WTC11 (cell line): ENCODE results near the gene SRSF12. TPM values are rescaled to one million over a fixed set of nuclear protein-coding genes. Genes with fewer than 3 reads are reported as not detected.

Experiments
- ATAC-seq: fragments of 200-7000 bp; cut with Tn5 transposase; 2 replicates; pipeline ENCODE4 v1.10.0; 2021; ENCODE audit warnings: mild to moderate bottlenecking, moderate library complexity
- CTCF ChIA-PET: fragments of 300-600 bp; sonication (Branson Sonifier 250); formaldehyde crosslinking; loops from one replicate; lab custom pipeline; 2021; ENCODE audit warnings: antibody characterized with exemption; lab: Charles Lee
- POLR2A ChIA-PET: fragments of 350-600 bp; sonication (Branson Sonifier 250); formaldehyde crosslinking; loops from one replicate; lab custom pipeline; 2021; ENCODE audit warnings: antibody characterized with exemption; lab: Charles Lee
- DNase-seq: peaks from one replicate; pipeline ENCODE4 v3.0.0; 2021; ENCODE audit warnings: low spot score
- H3K27ac Mint-ChIP-seq: 2 replicates; pipeline ENCODE4 v1.8.0; 2021; ENCODE audit warnings: mixed read lengths
- H3K27me3 Mint-ChIP-seq: 2 replicates; pipeline ENCODE4 v1.8.0; 2021; ENCODE audit warnings: low read depth, mild to moderate bottlenecking, moderate library complexity, mixed read lengths
- H3K36me3 Mint-ChIP-seq: 2 replicates; pipeline ENCODE4 v1.8.0; 2021; ENCODE audit warnings: mixed read lengths
- H3K4me1 Mint-ChIP-seq: 2 replicates; pipeline ENCODE4 v1.8.0; 2022; ENCODE audit warnings: mixed read lengths
- H3K4me3 Mint-ChIP-seq: 2 replicates; pipeline ENCODE4 v1.8.0; 2021; ENCODE audit warnings: mild to moderate bottlenecking, moderate library complexity, mixed read lengths
- H3K9me3 Mint-ChIP-seq: 2 replicates; pipeline ENCODE4 v1.8.0; 2021; ENCODE audit warnings: mixed read lengths
- ATF3 ChIP-seq: sonication (generic); formaldehyde crosslinking; conservative IDR thresholded peaks from 2 replicates; pipeline ENCODE4 v1.8.1; 2022; ENCODE audit warnings: mild to moderate bottlenecking, missing genetic modification reagents
- GTF2I ChIP-seq: fragments of 250-450 bp; sonication (Bioruptor Pico); conservative IDR thresholded peaks from 2 replicates; pipeline ENCODE4 v1.4.0; 2021; ENCODE audit warnings: mild to moderate bottlenecking
- JAZF1 ChIP-seq: fragments of 250-450 bp; sonication (Bioruptor Pico); IDR thresholded peaks from 2 replicates; pipeline ENCODE4 v1.9.0; 2021; ENCODE audit warnings: moderate library complexity, mild to moderate bottlenecking, inconsistent platforms
- NFE2L1 ChIP-seq: sonication (generic); formaldehyde crosslinking; IDR thresholded peaks from 2 replicates; pipeline ENCODE4 v1.8.1; 2023; ENCODE audit warnings: missing genetic modification reagents
- SMAD3 ChIP-seq: sonication (generic); formaldehyde crosslinking; IDR thresholded peaks from 2 replicates; pipeline ENCODE4 v1.8.0; 2022; ENCODE audit warnings: missing genetic modification reagents, mild to moderate bottlenecking, borderline replicate concordance
- SOX15 ChIP-seq: fragments of 250-450 bp; sonication (Bioruptor Pico); IDR thresholded peaks from 2 replicates; pipeline ENCODE4 v1.9.0; 2021; ENCODE audit warnings: mild to moderate bottlenecking
- SP1 ChIP-seq: sonication (generic); formaldehyde crosslinking; conservative IDR thresholded peaks from 2 replicates; pipeline ENCODE4 v1.8.1; 2022; ENCODE audit warnings: missing genetic modification reagents
- USF1 ChIP-seq: sonication (generic); formaldehyde crosslinking; IDR thresholded peaks from 2 replicates; pipeline ENCODE4 v1.8.0; 2022; ENCODE audit warnings: mild to moderate bottlenecking, missing genetic modification reagents
- ZNF512 ChIP-seq: sonication (generic); formaldehyde crosslinking; IDR thresholded peaks from 2 replicates; pipeline ENCODE4 v1.8.1; 2022; ENCODE audit warnings: missing genetic modification reagents, borderline replicate concordance
- total RNA-seq: library from RNA; stranded (reverse); gene quantifications from 3 replicates; pipeline ENCODE4 v1.2.3, GENCODE V29; 2021
- TF ChIP-seq, protein P1 (sequence below): sonication (generic); formaldehyde crosslinking; IDR thresholded peaks from 2 replicates; pipeline ENCODE4 v1.8.0; 2023; ENCODE audit warnings: missing genetic modification reagents
- TF ChIP-seq, protein P2 (sequence below): sonication (generic); formaldehyde crosslinking; IDR thresholded peaks from 2 replicates; pipeline ENCODE4 v1.8.1; 2022; ENCODE audit warnings: mild to moderate bottlenecking, moderate library complexity, missing genetic modification reagents
- TF ChIP-seq, protein P3 (sequence below): fragments of 250-450 bp; sonication (Bioruptor Pico); IDR thresholded peaks from 2 replicates; pipeline ENCODE4 v1.8.0; 2021; ENCODE audit warnings: mild to moderate bottlenecking
- TF ChIP-seq, protein P4 (sequence below): sonication (generic); formaldehyde crosslinking; IDR thresholded peaks from 2 replicates; pipeline ENCODE4 v1.8.0; 2022; ENCODE audit warnings: mild to moderate bottlenecking, missing genetic modification reagents

SRSF12 gene
- total RNA-seq, 1 experiment from 2014 or later = 3.8 TPM

GRCh38 chr6:89047473-89047872 lies 70.4 kb downstream of the SRSF12 start:
- TF ChIP-seq SP1 (CRISPR knock-in tag) (no peak), NFE2L1 (CRISPR knock-in tag) (no peak), ZNF512 (CRISPR knock-in tag) (no peak), GTF2I (CRISPR knock-in tag) (no peak), SMAD3 (CRISPR knock-in tag) (no peak), USF1 (CRISPR knock-in tag) (no peak), SOX15 (no peak), ATF3 (CRISPR knock-in tag) (no peak), JAZF1 (CRISPR knock-in tag) (no peak)
- TF ChIP-seq, protein P1, sequence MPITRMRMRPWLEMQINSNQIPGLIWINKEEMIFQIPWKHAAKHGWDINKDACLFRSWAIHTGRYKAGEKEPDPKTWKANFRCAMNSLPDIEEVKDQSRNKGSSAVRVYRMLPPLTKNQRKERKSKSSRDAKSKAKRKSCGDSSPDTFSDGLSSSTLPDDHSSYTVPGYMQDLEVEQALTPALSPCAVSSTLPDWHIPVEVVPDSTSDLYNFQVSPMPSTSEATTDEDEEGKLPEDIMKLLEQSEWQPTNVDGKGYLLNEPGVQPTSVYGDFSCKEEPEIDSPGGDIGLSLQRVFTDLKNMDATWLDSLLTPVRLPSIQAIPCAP (CRISPR knock-in tag) = no peak
- TF ChIP-seq, protein P2, sequence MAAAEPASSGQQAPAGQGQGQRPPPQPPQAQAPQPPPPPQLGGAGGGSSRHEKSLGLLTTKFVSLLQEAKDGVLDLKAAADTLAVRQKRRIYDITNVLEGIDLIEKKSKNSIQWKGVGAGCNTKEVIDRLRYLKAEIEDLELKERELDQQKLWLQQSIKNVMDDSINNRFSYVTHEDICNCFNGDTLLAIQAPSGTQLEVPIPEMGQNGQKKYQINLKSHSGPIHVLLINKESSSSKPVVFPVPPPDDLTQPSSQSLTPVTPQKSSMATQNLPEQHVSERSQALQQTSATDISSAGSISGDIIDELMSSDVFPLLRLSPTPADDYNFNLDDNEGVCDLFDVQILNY (CRISPR knock-in tag) = no peak
- TF ChIP-seq, protein P3, sequence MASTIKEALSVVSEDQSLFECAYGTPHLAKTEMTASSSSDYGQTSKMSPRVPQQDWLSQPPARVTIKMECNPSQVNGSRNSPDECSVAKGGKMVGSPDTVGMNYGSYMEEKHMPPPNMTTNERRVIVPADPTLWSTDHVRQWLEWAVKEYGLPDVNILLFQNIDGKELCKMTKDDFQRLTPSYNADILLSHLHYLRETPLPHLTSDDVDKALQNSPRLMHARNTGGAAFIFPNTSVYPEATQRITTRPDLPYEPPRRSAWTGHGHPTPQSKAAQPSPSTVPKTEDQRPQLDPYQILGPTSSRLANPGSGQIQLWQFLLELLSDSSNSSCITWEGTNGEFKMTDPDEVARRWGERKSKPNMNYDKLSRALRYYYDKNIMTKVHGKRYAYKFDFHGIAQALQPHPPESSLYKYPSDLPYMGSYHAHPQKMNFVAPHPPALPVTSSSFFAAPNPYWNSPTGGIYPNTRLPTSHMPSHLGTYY (CRISPR knock-in tag) = no peak
- TF ChIP-seq, protein P4, sequence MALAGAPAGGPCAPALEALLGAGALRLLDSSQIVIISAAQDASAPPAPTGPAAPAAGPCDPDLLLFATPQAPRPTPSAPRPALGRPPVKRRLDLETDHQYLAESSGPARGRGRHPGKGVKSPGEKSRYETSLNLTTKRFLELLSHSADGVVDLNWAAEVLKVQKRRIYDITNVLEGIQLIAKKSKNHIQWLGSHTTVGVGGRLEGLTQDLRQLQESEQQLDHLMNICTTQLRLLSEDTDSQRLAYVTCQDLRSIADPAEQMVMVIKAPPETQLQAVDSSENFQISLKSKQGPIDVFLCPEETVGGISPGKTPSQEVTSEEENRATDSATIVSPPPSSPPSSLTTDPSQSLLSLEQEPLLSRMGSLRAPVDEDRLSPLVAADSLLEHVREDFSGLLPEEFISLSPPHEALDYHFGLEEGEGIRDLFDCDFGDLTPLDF (CRISPR knock-in tag) = no peak
- Mint-ChIP-seq H3K9me3 (no peaks in the 10 kb centered on the region), H3K36me3 (no peaks in the 10 kb centered on the region), H3K27ac (no peak overlapping the region), H3K27me3 (peaks cover 52% of the 10 kb centered on the region), H3K4me1 (peaks cover 28% of the 10 kb centered on the region), H3K4me3 (no peak overlapping the region)
- POLR2A ChIA-PET = no interaction called here
- CTCF ChIA-PET = interaction anchor here (0.6 kb wide), 1 partner anchor 321 kb away, joined by 3 read pairs; no protein-coding TSS in a partner anchor
- ATAC-seq = no peak
- DNase-seq = no peak

Other genes starting within 250 kb of the SRSF12 start
- gene RNGTT, start 154.5 kb downstream of the SRSF12 start, total RNA-seq = 20.4 to 22.0 TPM (median 20.7 TPM) in 3 replicates
- gene PNRC1, start 37.3 kb downstream of the SRSF12 start, total RNA-seq = 39.0 to 49.3 TPM (median 48.4 TPM) in 3 replicates
- 4.8 to 5.1 TPM (median 4.9 TPM) in 3 replicates for gene PM20D2, start 28.0 kb upstream of the SRSF12 start, total RNA-seq
- 0.23 to 0.30 TPM (median 0.24 TPM) in 3 replicates for gene GABRR1, start 99.3 kb upstream of the SRSF12 start, total RNA-seq
- not detected in 3 replicates for gene GABRR2, start 197.2 kb upstream of the SRSF12 start, total RNA-seq
- 9.9 to 12.3 TPM (median 9.9 TPM) in 3 replicates for gene UBE2J1, start 234.7 kb upstream of the SRSF12 start, total RNA-seq